ENCODE results near the gene SLC27A5.
"Not testable (repeated sequence)": the region's sequence is repeated elsewhere in the genome, so short reads cannot be mapped to it uniquely, and the experiment has no call there.

Gene SLC27A5

GRCh38 chr19:58522709-58523108, 10.9 kb upstream of the SLC27A5 start:
- no peak for DNase-seq (ENCODE audit: low read depth in 2 of 2)

DNA sequence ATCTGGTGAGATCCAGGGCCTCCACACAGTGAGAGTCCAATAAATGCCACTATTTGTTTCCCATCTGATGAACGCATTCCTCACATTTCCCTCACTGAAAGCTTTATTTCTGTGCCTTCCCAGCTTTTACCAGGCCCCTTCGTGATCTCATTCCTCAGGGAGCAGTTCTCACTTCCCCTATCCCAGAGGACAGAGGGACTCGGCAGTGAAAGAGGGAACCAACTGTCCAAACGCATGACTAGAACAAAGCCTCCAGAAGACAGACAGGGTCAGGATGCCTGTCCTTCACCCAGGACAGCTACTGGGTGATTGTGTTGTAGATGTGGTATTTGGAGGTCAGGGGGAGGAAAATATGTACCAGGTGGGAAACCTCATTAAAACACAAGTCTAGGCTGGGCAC, 9.9 kb upstream of the SLC27A5 start:
- no peak for DNase-seq (ENCODE audit: low read depth in 2 of 2)

DNA sequence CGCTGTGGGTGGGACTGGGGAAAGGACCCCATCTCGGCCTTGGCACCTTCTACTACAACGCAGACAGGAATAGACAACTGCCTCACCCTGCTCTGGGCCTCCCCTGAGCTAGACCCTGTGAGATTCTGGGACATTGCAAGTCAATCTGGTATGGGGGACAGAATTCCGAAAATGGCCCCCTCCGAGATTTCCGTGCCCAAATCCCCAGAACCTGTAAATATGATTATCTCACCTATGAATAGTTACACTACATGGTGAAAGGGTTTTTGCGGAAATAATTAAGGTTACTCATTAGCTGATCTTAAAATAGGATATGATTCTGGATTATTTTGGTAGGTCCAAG, 8.4 kb upstream of the SLC27A5 start:
- no peak for DNase-seq (ENCODE audit: low read depth in 2 of 2)

GRCh38 chr19:58519355-58520256, 7.8 kb upstream of the SLC27A5 start, which contains the start of gene ZBTB45:
Gene ZBTB45 (minus strand): TSS chr19:58519810. CDS start chr19:58517673, 2,137 bp downstream.
- peak; percentile 72 to 76 for DNase-seq (ENCODE audit: low read depth in 2 of 2)

- DNase-seq (ENCODE audit: low read depth in 2 of 2) = no peak
These were observed 7.2 kb upstream of the SLC27A5 start for GRCh38 chr19:58519087-58519354.

DNA sequence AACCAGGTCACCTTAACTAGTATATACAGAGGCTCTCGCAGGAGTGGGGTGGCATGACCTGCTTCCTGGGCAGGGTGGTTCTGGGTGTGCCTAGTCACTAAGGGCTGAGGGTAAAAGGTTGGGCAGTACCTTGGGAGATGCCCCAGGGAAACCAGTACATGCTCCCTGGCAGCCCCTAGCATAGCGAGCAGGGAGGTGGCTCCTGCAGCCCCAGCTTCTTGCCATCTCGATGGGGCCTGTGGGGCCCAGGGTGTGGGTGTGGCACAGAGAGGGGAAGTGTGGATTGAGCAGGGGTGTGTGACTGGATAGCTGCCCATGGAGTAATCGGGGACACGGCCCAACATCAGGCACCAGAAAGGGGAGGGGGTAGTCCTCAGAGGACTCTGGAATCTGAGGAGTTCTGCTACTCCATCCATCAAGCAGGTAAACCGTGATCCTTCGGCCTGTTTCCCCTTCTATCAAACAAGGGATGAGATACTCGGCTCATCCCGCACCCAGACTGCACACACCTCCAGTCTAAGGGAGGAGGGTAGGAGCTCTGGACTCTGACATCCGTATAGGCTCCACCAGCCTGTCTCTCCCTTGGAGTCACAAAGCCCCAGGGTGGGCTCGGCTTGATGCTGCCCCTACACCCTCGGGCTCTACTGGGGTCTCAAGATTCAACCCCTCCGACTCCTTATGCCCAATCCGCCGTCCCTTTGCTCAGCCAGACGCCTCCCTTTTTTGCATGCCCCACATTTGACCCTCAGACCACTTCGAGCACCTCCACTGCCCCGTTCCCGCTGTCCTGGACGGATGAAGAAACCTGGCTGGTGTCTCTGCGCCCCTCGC, 6.7 kb upstream of the SLC27A5 start:
- no peak for DNase-seq (ENCODE audit: low read depth in 2 of 2)

DNA sequence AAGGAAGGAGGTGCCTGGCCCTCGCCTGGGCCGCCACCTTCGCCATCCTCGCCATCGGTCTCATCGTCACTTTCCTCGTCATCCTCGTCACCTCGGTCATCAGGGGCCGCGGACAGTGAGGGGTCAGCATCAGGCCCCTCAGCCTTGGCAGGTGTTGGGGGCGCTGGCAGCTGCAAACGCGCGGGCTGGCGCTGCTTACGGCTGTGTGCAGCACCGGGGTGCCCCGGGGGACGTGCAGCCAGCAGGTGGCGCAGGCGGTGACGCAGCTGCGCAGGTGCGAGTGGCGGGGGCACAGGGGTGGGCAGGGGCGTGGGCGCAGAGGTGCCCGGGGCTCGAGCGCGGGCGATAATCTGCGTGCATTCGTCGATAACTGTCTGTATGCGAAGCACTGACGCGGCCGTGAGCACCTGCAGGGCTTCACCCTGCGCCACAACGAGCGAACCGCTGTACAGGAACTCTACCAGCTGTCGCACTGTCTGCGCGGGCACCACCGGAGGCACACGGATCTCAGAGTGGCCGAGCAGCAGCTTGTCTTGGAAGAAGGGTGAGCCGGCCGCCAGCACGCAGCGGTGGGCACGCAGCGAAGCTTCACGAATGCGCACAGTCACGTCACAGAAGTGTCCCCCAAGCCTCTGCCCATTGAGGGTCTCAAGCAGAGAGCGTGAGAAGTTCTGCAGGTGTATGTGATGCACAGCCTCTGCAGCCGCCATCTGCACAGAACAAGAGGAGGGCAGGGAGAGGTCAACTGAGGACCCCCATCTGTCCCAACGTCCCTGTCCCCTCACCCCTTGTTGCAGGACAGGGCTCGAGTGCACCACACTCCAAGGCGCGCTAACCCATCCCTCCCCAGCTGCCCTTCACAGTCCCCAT, 5.4 kb upstream of the SLC27A5 start:
- DNase-seq (ENCODE audit: low read depth in 2 of 2) = no peak

- DNase-seq (ENCODE audit: low read depth in 2 of 2) = no peak
These were observed 4.5 kb upstream of the SLC27A5 start for GRCh38 chr19:58516246-58516836.

- no peak for DNase-seq (ENCODE audit: low read depth in 2 of 2)
These were observed 3.5 kb upstream of the SLC27A5 start for GRCh38 chr19:58515259-58515658.

GRCh38 chr19:58514564-58515022, 2.8 kb upstream of the SLC27A5 start:
- DNase-seq (ENCODE audit: low read depth in 2 of 2) = no peak

GRCh38 chr19:58513694-58514563, 2.1 kb upstream of the SLC27A5 start:
- peak; percentile 84 for DNase-seq (ENCODE audit: low read depth in 2 of 2)

- DNase-seq (ENCODE audit: low read depth in 2 of 2) = no peak
These were observed 1.5 kb upstream of the SLC27A5 start for GRCh38 chr19:58513213-58513693.

DNA sequence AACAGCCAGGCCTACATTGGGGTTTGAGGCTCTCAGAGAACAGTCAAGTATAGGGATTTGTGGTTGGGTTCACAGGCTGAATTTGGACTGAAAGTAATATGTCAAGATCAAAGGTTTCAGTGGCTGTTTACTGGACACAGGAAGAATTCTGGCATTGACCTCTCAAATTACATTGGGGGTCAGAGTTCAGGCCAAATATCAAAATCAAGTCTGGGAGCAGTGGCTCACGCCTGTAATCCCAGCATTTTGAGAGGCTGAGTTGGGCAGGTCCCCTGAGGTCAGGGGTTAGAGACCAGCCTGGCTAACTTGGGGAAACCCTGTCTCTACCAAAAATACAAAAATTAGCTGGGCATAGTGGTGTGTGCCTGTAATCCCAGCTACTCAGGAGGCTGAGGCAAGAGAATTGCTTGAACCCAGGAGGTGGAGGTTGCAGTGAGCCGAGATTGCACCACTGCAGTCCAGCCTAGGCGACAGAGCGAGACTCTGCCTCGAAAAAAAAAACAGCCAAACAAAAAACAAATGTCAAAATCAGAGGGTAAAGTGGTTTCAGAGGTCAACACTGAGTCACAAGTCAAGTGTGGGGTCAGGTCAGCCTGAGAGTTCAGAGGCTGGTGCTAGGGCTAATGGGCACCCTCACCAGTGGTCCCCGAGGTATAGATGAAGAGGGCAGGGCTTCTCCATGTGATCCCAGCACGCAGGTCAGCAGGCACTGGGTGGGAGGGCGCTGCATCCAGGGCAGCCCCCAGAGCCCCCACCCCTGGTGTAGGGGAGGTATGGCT, 1.5 kb downstream of the SLC27A5 start:
- DNase-seq (ENCODE audit: low read depth in 2 of 2) = no peak

- DNase-seq (ENCODE audit: low read depth in 2 of 2) = no peak
These were observed 2.1 kb downstream of the SLC27A5 start for GRCh38 chr19:58509731-58510083.

DNA sequence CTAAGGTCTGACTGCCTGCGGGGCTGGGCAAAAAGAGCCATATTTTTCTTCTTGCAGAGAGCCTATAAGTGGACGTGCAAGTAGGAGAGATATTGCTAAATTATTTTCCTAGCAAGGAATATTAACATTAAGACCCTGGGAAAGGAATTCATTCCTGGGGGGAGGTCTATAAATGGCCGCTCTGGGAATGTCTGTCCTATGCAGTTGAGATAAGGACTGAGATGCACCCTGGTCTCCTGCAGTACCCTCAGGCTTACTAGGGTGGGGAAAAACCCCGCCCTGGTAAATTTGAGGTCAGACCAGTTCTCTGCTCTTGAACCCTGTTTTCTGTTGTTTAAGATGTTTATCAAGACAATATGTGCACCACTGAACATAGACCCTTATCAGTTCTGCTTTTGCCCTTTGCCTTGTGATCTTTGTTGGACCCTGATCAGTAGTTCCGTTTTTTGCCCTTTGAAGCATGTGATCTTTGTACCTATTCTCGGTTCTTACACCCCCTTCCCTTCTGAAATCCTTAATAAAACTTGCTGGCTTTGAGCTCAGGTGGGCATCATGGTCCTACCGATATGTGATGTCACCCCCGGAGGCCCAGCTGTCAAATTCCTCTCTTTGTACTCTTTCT, 4.1 kb downstream of the SLC27A5 start:
- DNase-seq (ENCODE audit: low read depth in 2 of 2) = not testable (repeated sequence)

DNA sequence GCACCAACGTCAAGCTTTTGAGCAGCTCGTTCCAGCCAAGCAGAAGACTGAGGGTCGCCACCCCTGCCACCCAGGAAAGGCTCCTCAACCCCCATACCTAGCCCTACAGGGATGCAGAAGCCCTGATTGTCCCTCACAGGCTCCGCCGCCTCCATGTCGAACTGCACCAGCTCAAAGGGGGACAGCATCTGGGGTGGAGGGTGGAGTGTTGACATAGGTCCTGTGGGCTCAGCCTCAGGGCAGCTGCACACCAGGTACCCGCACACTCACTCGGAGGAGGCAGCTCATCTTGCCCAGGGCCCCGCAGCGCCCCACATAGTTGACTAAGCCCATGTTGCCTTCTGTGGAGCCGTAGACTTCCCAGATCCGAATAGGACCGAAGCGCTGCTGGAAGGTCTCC, 11.6 kb downstream of the SLC27A5 start:
- DNase-seq (ENCODE audit: low read depth in 2 of 2) = no peak

GRCh38 chr19:58499021-58499927, 12.5 kb downstream of the SLC27A5 start:
- DNase-seq (ENCODE audit: low read depth in 2 of 2) = peak; percentile 90 to 95

- no peak for DNase-seq (ENCODE audit: low read depth in 2 of 2)
These were observed 13.3 kb downstream of the SLC27A5 start for GRCh38 chr19:58498316-58499020.

Measured in stimulated activated CD8-positive, alpha-beta memory T cell treated with anti-CD3 and anti-CD28 coated beads, Interleukin-15, amount 100 ng/mL, for 4 hours (primary cell).